Measurements from ENCODE around the gene TMEM147. TPM values are rescaled to one million over a fixed set of nuclear protein-coding genes. Genes with fewer than 3 reads are reported as not detected.

Gene TMEM147
- total RNA-seq (2014; rRNA removed) = 106 and 114 TPM in 2 replicates
- polyA plus RNA-seq (2012) = 151 TPM

- DNase-seq (ENCODE audit: low read depth) = peak; percentile 83
These were observed at the start of gene TMEM147 for GRCh38 chr19:35545001-35545854. Gene TMEM147, plus strand, starts transcription at chr19:35545626. Its CDS starts 114 bp downstream, at chr19:35545740.

- no peak for DNase-seq (ENCODE audit: low read depth)
These were observed 48.0 kb upstream of the TMEM147 start for GRCh38 chr19:35497406-35497805.

DNA sequence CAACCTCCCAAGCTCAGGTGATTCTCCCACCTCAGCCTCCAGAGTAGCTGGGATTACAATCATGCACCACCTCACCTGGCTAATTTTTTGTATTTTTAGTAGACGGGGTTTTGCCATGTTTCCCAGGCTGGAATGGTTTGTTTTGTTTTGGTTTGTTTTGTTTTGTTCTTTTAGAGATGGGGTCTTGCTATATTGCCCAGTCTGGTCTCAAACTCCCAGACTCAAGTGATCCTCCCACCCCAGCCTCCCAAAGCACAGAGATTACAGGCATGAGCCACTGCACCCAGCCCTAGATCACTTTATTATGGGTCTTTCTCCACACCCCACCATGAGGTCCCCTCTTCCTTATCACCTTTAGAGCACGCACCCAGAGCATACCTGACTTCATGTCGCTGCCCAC lies 47.2 kb upstream of the TMEM147 start:
- no peak for DNase-seq (ENCODE audit: low read depth)

GRCh38 chr19:35498984-35499527 lies 46.4 kb upstream of the TMEM147 start:
- DNase-seq (ENCODE audit: low read depth) = no peak

DNA sequence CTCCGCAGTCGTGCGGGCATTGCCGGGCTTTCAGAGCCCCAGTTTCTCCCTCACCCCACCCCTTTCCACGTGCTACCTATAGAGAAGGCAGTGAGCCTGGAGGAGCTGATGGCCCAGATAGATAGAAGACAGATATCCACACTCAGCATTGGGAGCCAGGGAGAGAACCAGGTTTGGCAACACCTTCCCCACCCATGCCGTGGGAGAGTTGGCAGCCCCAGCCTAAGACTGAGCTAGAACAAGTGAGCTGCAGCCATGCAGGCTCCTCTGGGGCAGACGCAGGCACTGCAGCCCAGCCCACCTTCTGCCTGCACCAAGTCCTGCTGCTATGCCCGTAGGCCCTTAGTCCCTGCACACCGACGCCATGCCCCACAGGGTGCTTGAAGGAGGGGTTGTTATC lies 44.8 kb upstream of the TMEM147 start:
- DNase-seq (ENCODE audit: low read depth) = no peak

GRCh38 chr19:35501684-35502083 lies 43.7 kb upstream of the TMEM147 start:
- DNase-seq (ENCODE audit: low read depth) = no peak

GRCh38 chr19:35502751-35503150 lies 42.7 kb upstream of the TMEM147 start:
- DNase-seq (ENCODE audit: low read depth) = no peak

DNA sequence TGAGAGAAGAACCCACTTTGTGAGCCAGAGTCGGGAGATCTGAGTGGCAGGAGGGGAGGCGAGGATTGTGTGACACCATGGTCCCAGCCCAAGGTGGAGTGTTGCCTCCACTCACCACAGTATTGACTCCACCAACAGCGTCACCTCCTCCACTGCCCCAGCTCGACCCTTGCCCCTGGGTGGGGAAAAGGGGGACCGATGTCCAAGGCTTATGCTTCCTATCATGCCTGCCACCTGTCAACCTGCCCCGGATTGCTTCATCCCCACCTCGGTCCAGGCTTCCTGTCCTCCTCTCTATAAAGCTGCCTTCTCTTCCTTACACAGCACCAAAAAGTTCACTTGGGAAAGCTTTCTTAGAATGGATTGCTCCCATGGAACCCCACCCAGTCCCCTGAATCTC lies 39.4 kb upstream of the TMEM147 start:
- no peak for DNase-seq (ENCODE audit: low read depth)

DNA sequence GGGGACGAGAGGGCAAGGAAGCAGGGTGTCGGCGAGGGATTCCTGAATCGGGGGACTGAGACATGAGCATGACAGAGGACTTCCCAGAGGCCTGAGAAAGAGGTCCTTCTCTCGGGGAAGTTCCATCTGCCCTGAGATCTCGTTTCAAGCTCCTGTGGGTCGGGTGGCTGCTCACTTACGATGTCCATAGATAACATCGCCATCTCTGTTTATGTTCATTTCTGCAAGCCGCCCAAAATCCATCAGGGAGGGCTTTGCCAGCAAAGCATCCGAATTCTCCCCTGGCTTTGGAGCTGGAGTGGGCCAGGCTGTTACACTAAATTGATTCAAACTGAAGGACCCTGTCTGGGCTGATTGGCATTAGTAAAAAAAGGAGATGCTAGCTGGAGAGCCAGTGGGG lies 37.9 kb upstream of the TMEM147 start:
- DNase-seq (ENCODE audit: low read depth) = no peak

DNA sequence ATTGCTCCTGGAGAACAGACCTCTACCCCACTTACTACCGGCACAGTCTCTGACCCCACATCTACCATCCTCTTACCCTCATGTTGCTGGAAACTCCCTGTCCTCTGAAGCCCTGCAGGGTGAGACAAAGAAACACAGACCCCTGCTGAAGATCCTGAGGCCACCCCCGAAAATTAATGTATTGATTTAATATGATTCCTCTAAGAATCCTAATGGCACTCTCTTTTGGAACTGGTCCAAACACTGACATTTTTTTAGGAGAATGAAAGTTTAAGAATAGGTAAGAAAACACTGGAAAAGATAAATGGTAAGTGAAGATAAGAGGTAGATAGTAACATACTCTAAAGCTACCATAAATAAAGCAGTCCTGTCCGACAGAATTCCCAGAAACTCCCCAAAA lies 37.3 kb upstream of the TMEM147 start:
- no peak for DNase-seq (ENCODE audit: low read depth)

- DNase-seq (ENCODE audit: low read depth) = no peak
These were observed 36.3 kb upstream of the TMEM147 start for GRCh38 chr19:35509018-35509652.

GRCh38 chr19:35509861-35510625 lies 35.4 kb upstream of the TMEM147 start:
- DNase-seq (ENCODE audit: low read depth) = peak; percentile 26

- no peak for DNase-seq (ENCODE audit: low read depth)
These were observed 34.8 kb upstream of the TMEM147 start for GRCh38 chr19:35510626-35510964.

GRCh38 chr19:35511337-35511736 lies 34.1 kb upstream of the TMEM147 start:
- DNase-seq (ENCODE audit: low read depth) = no peak

DNA sequence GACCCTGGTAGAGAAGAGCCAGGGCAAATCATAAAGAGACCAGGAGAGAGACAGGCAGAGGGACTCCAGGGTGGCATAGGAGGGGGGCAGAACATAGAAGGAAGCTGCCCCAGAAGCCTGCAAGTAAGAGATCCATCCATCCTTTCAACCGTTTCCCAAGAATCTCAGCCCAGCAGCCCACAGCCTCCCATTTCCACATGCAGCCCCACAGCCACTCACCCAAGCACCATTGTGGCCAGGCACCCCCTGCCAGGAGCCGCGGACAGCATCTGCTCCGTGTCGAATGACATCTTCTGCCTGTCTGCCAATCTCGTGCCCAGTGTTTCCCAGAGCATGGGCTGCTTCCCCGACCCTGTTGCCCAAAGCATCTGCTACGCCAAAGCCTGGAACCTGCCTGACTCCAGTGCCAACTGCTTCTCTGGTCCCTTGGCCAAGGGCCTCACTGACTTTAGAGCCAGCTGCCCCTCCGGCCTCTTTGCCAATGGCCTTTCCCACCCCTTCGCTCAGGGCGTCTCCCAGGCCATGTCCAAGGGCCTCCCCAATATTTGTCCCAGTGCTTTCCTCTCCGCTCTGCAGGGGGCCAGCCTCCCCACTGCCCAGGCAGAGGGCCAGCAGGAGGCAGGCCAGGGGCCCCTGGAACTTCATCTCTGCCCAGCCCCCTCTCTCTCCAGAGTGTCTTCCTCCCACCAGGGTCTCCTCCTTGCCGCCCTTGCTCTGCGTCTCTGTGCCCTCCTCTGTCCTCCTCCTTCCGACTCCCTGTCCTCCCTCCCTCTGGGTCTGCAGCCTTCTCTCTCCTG lies 32.4 kb upstream of the TMEM147 start:
- peak; percentile 9 for DNase-seq (ENCODE audit: low read depth)

DNA sequence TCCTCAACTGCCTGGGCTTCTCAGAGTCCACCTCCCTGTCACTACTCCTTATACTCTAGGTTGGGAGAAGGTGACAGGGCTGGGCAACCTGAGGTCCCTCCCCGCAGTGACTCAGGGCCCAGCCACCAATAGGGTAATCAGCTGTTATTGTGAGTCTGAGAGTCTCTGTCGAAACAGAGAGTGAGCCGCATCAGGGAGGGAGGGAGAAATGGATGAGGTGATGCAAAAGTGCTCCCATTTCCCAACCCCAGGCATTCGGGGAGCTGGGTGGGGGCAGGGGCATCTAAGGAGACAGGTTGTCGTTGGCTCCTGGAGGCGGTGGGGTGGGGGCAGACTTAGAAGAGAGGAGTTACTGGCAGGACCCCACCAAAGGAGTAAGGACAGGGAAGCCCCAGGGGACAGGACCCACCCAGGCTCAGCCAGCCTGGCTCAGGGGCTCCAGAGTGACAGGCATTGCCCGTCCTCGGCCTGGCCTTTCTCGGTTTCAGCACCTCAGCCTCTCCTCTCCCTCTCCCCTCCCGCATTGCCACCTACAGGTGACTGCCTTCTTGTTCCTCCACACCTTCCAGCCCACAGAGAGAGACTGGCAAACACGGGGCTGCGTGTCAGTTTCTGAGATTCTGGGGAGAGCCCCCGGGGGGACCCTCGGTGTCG lies 31.7 kb upstream of the TMEM147 start, which contains the start of gene DMKN:
TSS of gene DMKN (minus strand) at position 22 of the 654 bp plus-strand sequence. CDS start 174 bp downstream, outside the sequence.
- peak; percentile 51 for DNase-seq (ENCODE audit: low read depth)

- no peak for DNase-seq (ENCODE audit: low read depth)
These were observed 31.1 kb upstream of the TMEM147 start for GRCh38 chr19:35514282-35514809.

- DNase-seq (ENCODE audit: low read depth) = no peak
These were observed 29.1 kb upstream of the TMEM147 start for GRCh38 chr19:35516310-35516709.

- DNase-seq (ENCODE audit: low read depth) = no peak
These were observed 28.1 kb upstream of the TMEM147 start for GRCh38 chr19:35517342-35517741.

DNA sequence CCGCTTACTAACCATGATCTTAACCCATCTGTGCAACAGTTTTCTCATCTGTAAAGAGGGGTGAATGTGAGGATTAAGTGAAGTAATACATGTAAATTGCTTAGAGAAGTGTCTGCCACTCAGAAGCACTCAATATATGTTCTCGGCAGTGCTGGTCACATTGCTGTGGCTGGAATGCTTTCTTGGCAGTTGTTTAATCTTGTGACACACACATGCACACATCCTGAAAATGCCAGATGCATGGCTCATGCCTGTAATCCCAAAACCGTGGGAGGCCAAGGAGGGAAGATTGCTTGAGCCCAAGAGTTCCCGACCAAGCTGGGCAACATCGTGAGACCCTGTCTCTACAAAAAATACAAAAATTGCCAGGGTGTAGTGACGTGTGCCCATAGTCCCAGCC lies 27.1 kb upstream of the TMEM147 start:
- DNase-seq (ENCODE audit: low read depth) = peak; percentile 92

Measured in LHCN-M2 (cell line).